ENCODE measurements around the gene SESTD1. TPM values are rescaled to one million over a fixed set of nuclear protein-coding genes. Genes with fewer than 3 reads are reported as not detected.

Gene SESTD1
- total and polyA plus RNA-seq, 2 of the 8 experiments (the other 6 are each of a cell fraction or from before 2014, with no cell fraction given): 5.2 to 49.6 TPM

DNA sequence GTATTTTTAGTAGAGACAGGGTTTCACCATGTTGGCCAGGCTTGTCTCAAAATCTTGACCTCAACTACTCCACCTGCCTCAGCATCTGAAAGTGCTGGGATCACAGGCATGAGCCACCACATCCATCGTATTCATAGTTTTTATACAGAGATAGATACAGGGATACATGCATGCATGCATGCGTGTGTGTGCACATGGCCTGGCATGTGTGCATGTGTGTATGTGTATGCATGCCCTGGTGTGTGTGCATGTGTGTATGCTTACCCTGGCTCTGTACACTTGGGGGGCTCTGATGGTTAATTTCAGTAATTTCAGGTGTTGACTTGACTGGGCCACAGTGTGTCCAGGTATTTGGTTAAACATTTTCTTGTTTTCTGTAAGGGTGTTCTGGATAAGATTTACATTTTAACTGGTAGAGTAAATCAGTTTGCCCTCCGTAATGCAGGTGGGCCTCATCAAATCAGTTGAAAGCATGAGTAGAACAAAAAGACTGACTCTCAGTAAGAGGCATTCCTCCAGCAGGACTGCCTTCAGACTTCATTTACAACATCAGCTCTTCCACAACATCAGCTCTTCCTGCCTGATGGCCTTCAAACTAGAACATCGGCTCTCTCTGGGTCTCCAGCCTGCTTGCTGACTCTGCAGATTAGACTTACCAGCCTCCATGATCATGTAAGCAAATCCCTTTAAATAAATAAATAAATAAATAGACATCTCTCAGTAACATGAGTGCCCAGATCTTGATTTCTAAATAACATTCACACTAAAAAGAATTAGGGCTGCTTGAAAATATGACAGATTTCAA, 30.8 kb downstream of the SESTD1 start:
- Histone ChIP-seq H4K8ac (ENCODE audit: extremely low read depth, insufficient read depth, low read length) (no peak overlapping the region), H3K23ac (ENCODE audit: insufficient read length) (no peak overlapping the region), H2BK20ac (ENCODE audit: low read length) (no peak overlapping the region), H3K27ac (ENCODE audit: low read depth, low read length) (no peak overlapping the region), H3K9me3 (ENCODE audit: insufficient read depth in 2 of 2, low read depth in 1 of 2, low read length in 1 of 2) (no peaks in the 10 kb centered on the region), H3K9ac (replicated peaks in 1 of 4; ENCODE audit: extremely low read depth in 1 of 4, low read depth in 3 of 4, low read length in 3 of 4) (no peak overlapping the region), H2BK120ac (replicated peaks; ENCODE audit: low read depth, low read length) (no peak overlapping the region), H2AK5ac (ENCODE audit: low read depth, low read length) (no peak overlapping the region), H2BK15ac (ENCODE audit: low read length) (0 out of 2 replicates have a peak overlapping the region, but pooled peaks have one; percentile 89), H2AFZ (ENCODE audit: low read length) (no peak overlapping the region), H4K20me1 (replicated peaks in 1 of 2; ENCODE audit: control insufficient read depth in 1 of 2, insufficient read depth in 2 of 2, low read length in 2 of 2) (no peaks in the 10 kb centered on the region), H3K4ac (replicated peaks; ENCODE audit: insufficient read length, low read depth, low read length) (no peak overlapping the region), H2BK12ac (ENCODE audit: low read depth, low read length) (no peak overlapping the region), H3K56ac (replicated peaks; ENCODE audit: insufficient read length, low read depth, low read length) (no peak overlapping the region), H3K18ac (ENCODE audit: extremely low read depth, low read length) (no peak overlapping the region), H3K4me1 (replicated peaks in 1 of 4; ENCODE audit: control insufficient read depth in 3 of 4, insufficient read depth in 4 of 4, low read length in 3 of 4) (peaks cover 0 to 5% (median 2%) of the 10 kb centered on the region in 4 experiments; a peak in 2 of 7 replicates), H3K79me1 (ENCODE audit: low read depth, low read length) (no peaks in the 10 kb centered on the region), H3K23me2 (ENCODE audit: low read depth, low read length) (no peaks in the 10 kb centered on the region), H3K4me3 (ENCODE audit: extremely low read depth in 1 of 4, insufficient read depth in 2 of 4, low read depth in 3 of 4, low read length in 4 of 4) (no peak overlapping the region), H4K91ac (replicated peaks; ENCODE audit: insufficient read length, low read length) (no peak overlapping the region), H3K36me3 (ENCODE audit: control insufficient read depth in 2 of 4, insufficient read depth in 4 of 4, low read length in 3 of 4) (no peaks in the 10 kb centered on the region), H2BK5ac (ENCODE audit: low read depth, low read length) (peak overlapping the region; percentile 75; the same call in 1 of the 2 replicates), H4K5ac (ENCODE audit: insufficient read length, low read depth, low read length) (no peak overlapping the region), H3K27me3 (replicated peaks in 1 of 4; ENCODE audit: control insufficient read depth in 3 of 4, extremely low read depth in 1 of 4, insufficient read depth in 3 of 4, low read length in 3 of 4) (no peaks in the 10 kb centered on the region), H3K4me2 (ENCODE audit: insufficient read depth in 1 of 2, low read depth in 2 of 2, low read length in 2 of 2) (no peak overlapping the region), H3K14ac (ENCODE audit: insufficient read length) (no peak overlapping the region), H3K79me2 (ENCODE audit: control insufficient read depth in 1 of 2, insufficient read depth in 2 of 2, low read length in 2 of 2) (peaks cover 0 to 37% of the 10 kb centered on the region in 2 experiments; a peak in 3 of 4 replicates)
- 98% methylated on average over 4 of the region's 4 CpGs; no CpG with 5 or more reads in 1 of the 2 experiments for WGBS, 2 experiments (ENCODE audit: extremely low coverage in 1 of 2, insufficient coverage in 1 of 2, insufficient read length in 1 of 2, insufficient replicate concordance in 2 of 2, low coverage in 1 of 2, low lambda C conversion rate in 2 of 2, missing lambda C conversion rate in 1 of 2)
- POLR2A ChIA-PET (ENCODE audit: partially characterized antibody): no interaction called here
- CTCF ChIA-PET (ENCODE audit: partially characterized antibody): no interaction called here
- FAIRE-seq (no peak), DNase-seq (ENCODE audit: low read depth in 1 of 2, low spot score in 2 of 2) (no peak)
- TF ChIP-seq SP1 (IDR thresholded peaks at IDR 0.05; ENCODE audit: low read depth, low read length) (no peak), YY1 (IDR thresholded peaks at IDR 0.05; ENCODE audit: low read depth, low read length) (no peak), MAFK (IDR thresholded peaks at IDR 0.05; ENCODE audit: low read depth, low read length) (no peak), KDM4A (IDR thresholded peaks at IDR 0.05; ENCODE audit: low read depth, low read length, severe bottlenecking) (no peak), NRF1 (IDR thresholded peaks at IDR 0.05; ENCODE audit: low read depth, low read length) (no peak), EZH2 (IDR thresholded peaks at IDR 0.05; ENCODE audit: low read depth, low read length, severe bottlenecking) (no peak), CBX8 (IDR thresholded peaks at IDR 0.05; ENCODE audit: borderline replicate concordance, low read depth, low read length) (no peak), SUZ12 (IDR thresholded peaks at IDR 0.05; ENCODE audit: low read length) (no peak), RNF2 (IDR thresholded peaks at IDR 0.05; ENCODE audit: borderline replicate concordance, low read depth, low read length, missing control alignments, poor library complexity, severe bottlenecking) (no peak), SIN3A (conservative IDR thresholded peaks at IDR 0.05 in 1 of 2, IDR thresholded peaks at IDR 0.05 in 1 of 2; ENCODE audit: low read depth in 1 of 2, low read length in 2 of 2) (no peak), SP4 (IDR thresholded peaks at IDR 0.05; ENCODE audit: low read length) (no peak), RBBP5 (IDR thresholded peaks at IDR 0.05; ENCODE audit: borderline replicate concordance, low read depth, low read length) (no peak)
